22Rv1 (cell line): ENCODE results near the gene SNX33.

Source experiments
- ZFX ChIP-seq: fragments of 450-650 bp; IDR thresholded peaks from 2 replicates; pipeline ENCODE4 v1.6.1; 2017; ENCODE audit warnings: antibody characterized with exemption, borderline replicate concordance
- TF ChIP-seq, protein P1 (sequence below): fragments of 450-650 bp; IDR thresholded peaks from 2 replicates; pipeline ENCODE4 v1.5.1; 2017; ENCODE audit warnings: mild to moderate bottlenecking

DNA sequence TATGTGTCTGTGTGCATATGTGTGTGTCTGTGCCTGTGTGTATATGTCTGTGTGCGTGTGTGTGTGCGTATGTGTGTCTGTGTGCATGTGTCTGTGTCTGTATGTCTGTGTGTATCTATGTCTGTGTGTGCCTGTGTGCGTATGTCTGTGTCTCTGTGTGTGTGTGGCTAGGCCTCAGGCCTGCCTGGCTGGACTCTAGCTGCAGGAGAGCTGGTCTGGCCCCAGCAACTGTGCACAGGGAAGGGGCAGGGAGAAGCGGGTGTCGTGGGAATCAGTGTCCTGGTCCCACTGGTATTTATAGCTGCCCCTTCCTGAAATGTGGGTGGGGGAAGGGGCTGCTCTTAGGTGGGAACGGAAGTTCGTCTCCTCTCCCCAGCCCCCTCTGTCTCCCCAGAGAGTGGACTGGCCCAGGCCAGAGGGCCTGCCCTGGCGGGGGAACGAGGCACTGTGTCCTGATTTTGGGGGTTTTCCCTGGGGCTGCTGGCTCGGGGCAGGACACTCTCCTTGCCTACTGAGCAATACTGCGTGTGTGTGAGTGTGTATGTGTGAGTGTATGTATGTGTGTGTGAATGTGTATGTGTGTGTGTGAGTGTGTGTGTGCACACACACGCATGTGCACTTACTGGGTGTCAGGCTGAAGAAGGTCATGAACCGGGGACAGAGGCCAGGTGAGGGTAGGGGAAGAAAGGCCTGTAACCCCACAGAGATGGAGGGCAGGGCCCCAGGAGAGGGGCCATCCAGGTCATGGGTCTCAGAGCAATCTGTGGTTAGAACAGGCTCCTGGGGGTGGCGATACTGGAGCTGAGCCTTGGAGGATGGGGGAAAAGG, 58.4 kb downstream of the SNX33 start:
- TF ChIP-seq, protein P1, sequence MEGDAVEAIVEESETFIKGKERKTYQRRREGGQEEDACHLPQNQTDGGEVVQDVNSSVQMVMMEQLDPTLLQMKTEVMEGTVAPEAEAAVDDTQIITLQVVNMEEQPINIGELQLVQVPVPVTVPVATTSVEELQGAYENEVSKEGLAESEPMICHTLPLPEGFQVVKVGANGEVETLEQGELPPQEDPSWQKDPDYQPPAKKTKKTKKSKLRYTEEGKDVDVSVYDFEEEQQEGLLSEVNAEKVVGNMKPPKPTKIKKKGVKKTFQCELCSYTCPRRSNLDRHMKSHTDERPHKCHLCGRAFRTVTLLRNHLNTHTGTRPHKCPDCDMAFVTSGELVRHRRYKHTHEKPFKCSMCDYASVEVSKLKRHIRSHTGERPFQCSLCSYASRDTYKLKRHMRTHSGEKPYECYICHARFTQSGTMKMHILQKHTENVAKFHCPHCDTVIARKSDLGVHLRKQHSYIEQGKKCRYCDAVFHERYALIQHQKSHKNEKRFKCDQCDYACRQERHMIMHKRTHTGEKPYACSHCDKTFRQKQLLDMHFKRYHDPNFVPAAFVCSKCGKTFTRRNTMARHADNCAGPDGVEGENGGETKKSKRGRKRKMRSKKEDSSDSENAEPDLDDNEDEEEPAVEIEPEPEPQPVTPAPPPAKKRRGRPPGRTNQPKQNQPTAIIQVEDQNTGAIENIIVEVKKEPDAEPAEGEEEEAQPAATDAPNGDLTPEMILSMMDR, result no peak
- TF ChIP-seq ZFX, result no peak
